TTC549 (cell line): ENCODE measurements around the gene ASB4.
"Not testable (repeated sequence)": the region's sequence is repeated elsewhere in the genome, so short reads cannot be mapped to it uniquely, and the experiment has no call there.

Source experiments
- FAIRE-seq: peaks from 2 replicates; lab custom pipeline; 2012; peaks lifted over from hg19 to GRCh38; lab: Jason Lieb, UNC

Gene ASB4

GRCh38 chr7:95552010-95552926 is 66.5 kb downstream of the ASB4 start:
- not testable (repeated sequence) for FAIRE-seq

DNA sequence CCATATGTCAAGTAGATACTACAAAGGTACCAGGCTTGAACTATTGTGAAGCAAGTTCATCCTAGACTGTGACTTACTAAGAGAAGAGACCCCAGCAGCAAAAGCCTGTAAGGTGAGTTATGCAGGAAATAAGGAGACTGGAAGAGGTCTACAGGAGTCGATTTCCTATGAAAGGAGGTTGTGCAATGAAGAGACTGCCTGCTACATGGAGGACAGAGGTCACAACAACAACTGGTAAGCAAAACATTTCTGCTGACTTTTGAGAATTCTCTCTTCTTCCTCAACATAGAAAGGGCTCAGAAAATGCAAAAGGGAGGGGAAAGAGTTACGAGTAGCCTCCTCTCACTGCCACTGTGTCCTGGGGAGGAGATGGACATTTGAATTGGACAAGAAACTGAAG is 68.2 kb downstream of the ASB4 start:
- no peak for FAIRE-seq

GRCh38 chr7:95556777-95557176 is 71.0 kb downstream of the ASB4 start:
- FAIRE-seq: no peak

DNA sequence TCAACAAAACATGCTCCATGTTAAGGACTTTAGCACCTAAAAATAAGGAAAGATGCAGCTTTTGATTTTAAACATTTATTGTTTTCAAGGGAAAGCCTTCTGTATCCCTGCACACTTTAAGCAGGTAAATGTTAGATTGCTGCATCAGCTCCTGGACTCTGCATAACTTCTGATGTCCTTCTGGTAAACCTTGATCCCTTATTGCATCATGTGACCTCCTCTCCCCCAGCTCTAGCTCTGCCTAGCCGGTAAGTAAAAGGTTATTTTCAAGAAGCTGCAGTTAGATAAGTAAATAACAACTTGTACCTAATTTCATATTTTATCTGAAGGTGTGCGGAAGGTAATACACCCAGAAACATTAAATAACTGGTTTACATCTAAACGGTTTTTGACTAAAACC is 73.1 kb downstream of the ASB4 start:
- no peak for FAIRE-seq

DNA sequence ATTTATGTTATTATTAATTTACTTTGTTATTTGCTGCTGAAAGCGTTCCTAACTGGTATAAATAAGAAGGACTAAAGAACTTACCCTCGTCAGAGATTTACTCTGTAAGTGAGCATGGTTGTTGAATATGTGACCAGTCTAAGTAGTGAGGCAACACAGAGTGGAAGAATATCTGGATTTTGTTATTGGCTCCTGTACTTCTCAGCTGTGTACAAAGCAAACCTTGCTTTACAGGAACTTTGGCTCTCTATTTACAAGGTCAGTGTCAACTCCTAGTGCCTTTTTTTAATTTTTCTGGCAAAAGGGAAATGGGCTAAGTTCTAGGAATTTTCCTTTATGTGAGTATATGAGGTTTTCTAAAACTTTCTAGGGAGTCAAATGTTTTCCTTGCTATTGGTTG is 74.9 kb downstream of the ASB4 start:
- no peak for FAIRE-seq

- FAIRE-seq: no peak
Observed at GRCh38 chr7:95569720-95570119, 84.0 kb downstream of the ASB4 start.

- no peak for FAIRE-seq
Observed at GRCh38 chr7:95577137-95577536, 91.4 kb downstream of the ASB4 start.

DNA sequence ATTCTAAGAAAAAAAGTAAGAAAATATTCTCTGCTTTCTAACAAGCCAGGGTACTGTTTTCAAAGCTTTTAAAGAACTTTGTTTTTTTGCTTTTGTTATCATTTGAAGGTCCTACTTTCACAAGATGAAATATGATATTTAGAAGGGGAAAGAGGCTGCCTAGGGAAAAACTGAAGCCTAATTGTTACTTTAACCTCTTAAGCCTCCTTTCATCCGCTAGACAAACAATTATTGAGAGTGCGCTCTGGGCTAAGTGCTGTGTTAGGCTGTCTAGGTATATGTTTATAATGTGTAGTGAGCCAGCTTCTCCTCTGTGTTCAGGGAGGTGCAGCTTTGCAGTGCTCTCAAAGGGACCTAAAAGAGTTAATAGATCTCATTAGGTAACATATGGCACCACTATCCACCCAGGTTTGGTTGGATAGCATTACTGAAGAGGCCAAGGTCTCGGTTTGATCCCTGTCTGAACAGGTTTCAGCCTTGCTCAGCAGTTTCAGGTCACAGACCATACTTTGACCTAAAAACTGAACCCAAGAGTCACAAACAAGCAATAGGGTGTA is 92.6 kb downstream of the ASB4 start:
- no peak for FAIRE-seq

DNA sequence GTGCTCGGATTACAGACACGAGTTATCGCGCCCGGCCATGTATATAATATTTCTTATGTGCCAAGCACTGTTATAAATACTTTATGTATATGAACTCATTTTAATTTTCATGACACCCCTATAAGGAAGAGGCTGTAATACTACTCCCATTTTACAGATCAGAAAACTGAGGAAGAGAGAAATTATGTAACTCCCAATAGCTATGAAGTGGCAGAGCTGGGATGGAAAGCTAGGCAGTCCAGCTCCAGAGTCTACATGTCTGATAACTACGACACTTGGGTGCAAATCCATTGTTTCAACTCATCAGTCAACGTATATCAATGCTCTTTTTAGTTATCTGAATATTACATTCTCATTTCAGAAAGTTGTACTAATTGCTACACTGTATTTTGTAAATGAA is 93.6 kb downstream of the ASB4 start:
- no peak for FAIRE-seq

GRCh38 chr7:95581467-95581866 is 95.7 kb downstream of the ASB4 start:
- no peak for FAIRE-seq

DNA sequence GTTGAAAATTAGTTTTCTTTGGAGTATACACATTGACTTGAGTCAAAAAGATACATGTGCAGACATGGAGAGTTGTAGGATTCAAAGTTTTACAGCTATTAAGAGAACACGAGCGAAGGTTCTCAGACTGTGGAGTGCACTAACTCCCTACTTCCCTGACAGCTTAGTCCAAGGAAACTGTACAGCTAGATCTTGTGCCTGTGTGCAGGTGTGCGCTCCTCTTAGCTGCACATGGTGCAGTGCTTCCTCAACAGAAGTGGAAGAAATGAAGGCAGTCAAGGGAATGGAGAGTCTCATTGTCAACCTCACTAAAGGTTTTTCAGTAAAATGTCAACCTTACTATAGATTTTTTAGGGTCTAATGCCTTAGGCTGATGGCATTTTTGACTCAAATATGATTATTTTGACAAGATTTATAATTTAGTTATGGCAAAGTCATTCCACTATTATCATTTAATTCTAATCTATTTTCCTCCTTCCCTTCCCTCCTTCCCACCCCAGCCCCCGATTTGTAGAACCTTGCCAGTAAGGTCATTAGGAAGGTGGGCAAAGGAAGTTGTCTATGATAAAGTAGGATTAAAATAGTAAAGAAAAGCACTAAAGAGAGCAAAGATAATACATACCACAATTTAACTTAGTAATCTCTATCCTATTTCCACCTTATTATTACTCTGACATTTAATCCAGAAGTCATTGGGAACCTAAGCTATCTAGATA is 97.0 kb downstream of the ASB4 start:
- FAIRE-seq: no peak

DNA sequence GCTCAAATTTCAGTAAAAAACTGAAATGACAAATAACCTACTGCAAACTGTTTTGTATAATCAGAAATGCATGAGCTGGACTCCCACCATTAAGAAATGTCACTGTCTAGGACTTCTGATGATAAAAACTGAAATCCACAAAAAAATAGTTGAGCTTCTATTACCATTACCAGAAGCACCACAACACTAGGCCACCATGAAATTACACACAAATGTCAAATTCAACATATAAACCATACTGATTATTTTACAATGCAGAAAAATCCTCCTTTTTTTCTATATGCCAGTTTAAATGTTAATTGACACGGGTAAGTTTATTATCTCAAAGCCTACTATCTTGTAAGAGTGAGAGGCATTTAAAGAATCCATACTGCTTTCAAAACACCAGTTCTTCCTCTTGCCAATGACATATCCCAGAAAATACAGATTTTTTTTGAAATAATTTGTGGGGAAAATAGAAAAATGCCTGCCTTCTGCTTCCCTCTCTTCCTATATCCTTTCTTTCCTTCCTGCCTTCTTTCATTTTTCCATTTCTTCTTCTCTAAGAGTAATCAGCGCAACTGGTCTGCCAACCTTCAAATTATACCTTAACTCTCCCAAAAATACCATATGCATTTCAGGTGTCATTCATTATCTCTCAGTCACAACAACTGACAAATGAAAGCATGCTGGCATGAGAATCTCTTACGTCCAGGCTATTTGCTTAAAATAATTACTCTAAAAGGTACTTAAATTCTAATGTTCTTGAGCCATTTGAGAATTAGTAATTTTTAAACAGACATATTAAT is 98.3 kb downstream of the ASB4 start:
- FAIRE-seq: no peak

DNA sequence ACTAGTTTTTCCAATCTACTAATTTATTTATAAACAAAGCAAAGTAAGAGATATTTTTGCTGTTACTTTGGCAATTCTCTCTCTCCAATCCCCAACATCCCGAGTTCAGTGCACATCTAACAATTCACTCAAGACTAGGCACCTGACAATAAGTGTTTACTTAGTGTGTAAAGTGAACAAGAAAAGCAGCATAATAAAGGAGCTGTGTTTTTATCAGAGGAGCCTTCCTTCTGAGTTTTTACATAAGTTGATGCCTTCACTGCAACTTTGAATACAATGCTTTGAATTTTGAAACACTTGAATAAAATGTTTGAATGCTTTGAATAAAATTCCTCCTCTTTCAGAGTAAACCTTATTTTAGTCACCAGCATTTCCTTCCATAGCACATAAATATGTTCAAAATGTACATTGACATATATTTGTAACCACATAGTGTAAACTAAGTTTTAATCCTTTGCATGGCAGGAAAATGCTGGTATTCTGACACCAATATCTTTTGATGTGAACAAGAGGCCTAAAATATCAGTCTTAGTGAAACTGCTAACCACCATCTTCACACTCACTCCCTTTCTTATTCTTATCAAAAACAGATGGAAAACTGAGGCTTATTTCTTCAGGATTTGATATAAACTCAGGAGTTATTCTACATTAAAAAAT is 99.2 kb downstream of the ASB4 start:
- no peak for FAIRE-seq

DNA sequence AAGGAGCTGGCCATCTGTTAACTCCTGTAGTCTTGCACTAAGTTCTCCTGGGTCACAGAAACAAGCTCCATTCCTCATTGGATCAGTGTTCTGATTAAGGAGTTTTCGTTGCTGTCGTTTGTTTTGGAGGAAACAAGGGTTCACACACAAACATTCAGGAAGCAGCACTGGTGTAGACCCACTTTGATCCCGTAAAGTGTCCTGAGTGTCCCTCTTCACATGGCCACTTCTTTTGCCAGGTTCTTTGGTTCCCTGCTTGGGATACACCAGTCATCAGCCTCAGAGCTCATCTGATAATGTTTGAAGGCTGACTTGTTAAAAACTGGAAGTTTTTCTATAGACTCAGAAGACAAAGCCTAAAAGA is 99.7 kb downstream of the ASB4 start:
- no peak for FAIRE-seq

DNA sequence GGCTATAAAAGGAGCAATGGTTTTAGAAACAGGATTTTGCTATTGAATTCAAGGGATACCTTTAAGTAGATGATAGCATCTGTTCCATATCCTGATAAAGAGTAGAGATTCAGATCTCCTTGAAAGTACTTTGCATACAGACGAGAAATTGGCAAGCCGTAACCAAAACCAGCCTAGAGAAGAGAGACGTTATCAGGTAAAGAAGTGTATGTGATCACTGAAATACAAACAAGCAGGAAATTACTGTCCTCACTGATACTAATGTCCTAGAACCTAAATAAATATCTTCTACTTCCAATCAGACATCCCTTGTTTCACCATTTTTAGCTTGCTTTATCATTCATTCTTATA is 101.2 kb downstream of the ASB4 start:
- FAIRE-seq: no peak

- FAIRE-seq: no peak
Observed at GRCh38 chr7:95589031-95589430, 103.3 kb downstream of the ASB4 start.

- no peak for FAIRE-seq
Observed at GRCh38 chr7:95589766-95590165, 104.0 kb downstream of the ASB4 start.
